Measurements from ENCODE around the gene KY. TPM values are rescaled to one million over a fixed set of nuclear protein-coding genes. Genes with fewer than 3 reads are reported as not detected.

The KY gene
- total RNA-seq, 2 experiments from 2014 or later = not detected

GRCh38 chr3:134652409-134652831, 1.6 kb upstream of the KY start:
- Histone ChIP-seq H3K27ac (ENCODE audit: low read depth in 1 of 2, low read length in 2 of 2) (no peak overlapping the region), H3K27me3 (ENCODE audit: control insufficient read depth in 1 of 2, insufficient read depth in 2 of 2, low read length in 2 of 2) (peaks cover 12 to 18% of the 10 kb centered on the region in 2 experiments), H3K36me3 (ENCODE audit: insufficient read depth, low read length) (no peaks in the 10 kb centered on the region), H3K4me1 (ENCODE audit: insufficient read depth, low read length) (peaks cover 5% of the 10 kb centered on the region), H3K9me3 (ENCODE audit: control insufficient read depth in 1 of 2, insufficient read depth in 1 of 2, low read length in 2 of 2) (peaks cover 0 to 9% of the 10 kb centered on the region in 2 experiments), H3K4me3 (ENCODE audit: low read length) (no peak overlapping the region)
- H3K27ac Mint-ChIP-seq = no peak overlapping the region
- no peaks in the 10 kb centered on the region for H3K36me3 Mint-ChIP-seq (ENCODE audit: low read depth)
- TF ChIP-seq CTCF (IDR thresholded peaks at IDR 0.05) = no peak
- no peaks in the 10 kb centered on the region for H3K9me3 Mint-ChIP-seq
- H3K4me3 Mint-ChIP-seq = no peak overlapping the region
- POLR2A ChIA-PET = no interaction called here
- ATAC-seq (ENCODE audit: poor library complexity) (no peak), DNase-seq (no peak)
- no peaks in the 10 kb centered on the region for H3K4me1 Mint-ChIP-seq (ENCODE audit: low read depth)
- intact Hi-C loops (cut with DNase I, micrococcal nuclease) = no loop called here
- CTCF ChIA-PET = no interaction called here
- H3K27me3 Mint-ChIP-seq = peaks cover 63% of the 10 kb centered on the region

- no peaks in the 10 kb centered on the region for H3K9me3 Mint-ChIP-seq
- no peaks in the 10 kb centered on the region for H3K36me3 ChIP-seq (ENCODE audit: insufficient read depth, low read length)
- H3K36me3 Mint-ChIP-seq (ENCODE audit: low read depth) = no peaks in the 10 kb centered on the region
- no peak overlapping the region for H3K4me3 Mint-ChIP-seq
- H3K4me1 Mint-ChIP-seq (ENCODE audit: low read depth) = no peaks in the 10 kb centered on the region
- no peak for DNase-seq
- POLR2A ChIA-PET = no interaction called here
- TF ChIP-seq CTCF (IDR thresholded peaks at IDR 0.05) = no peak
- H3K27me3 ChIP-seq (ENCODE audit: control insufficient read depth in 1 of 2, insufficient read depth in 2 of 2, low read length in 2 of 2) = peaks cover 12 to 18% of the 10 kb centered on the region in 2 experiments
- peaks cover 0 to 9% of the 10 kb centered on the region in 2 experiments for H3K9me3 ChIP-seq (ENCODE audit: control insufficient read depth in 1 of 2, insufficient read depth in 1 of 2, low read length in 2 of 2)
- peaks cover 61% of the 10 kb centered on the region for H3K27me3 Mint-ChIP-seq
- H3K27ac ChIP-seq (ENCODE audit: low read depth in 1 of 2, low read length in 2 of 2) = no peak overlapping the region
- H3K4me1 ChIP-seq (ENCODE audit: insufficient read depth, low read length) = peaks cover 5% of the 10 kb centered on the region
- no peak overlapping the region for H3K4me3 ChIP-seq (ENCODE audit: low read length)
- CTCF ChIA-PET = no interaction called here
- intact Hi-C loops (cut with DNase I, micrococcal nuclease) = no loop called here
- ATAC-seq (ENCODE audit: poor library complexity) = no peak
- H3K27ac Mint-ChIP-seq = no peak overlapping the region
Observed at GRCh38 chr3:134651347-134652041, 672 bp upstream of the KY start.

GRCh38 chr3:134649106-134649705, 1.6 kb downstream of the KY start:
- H3K4me1 ChIP-seq (ENCODE audit: insufficient read depth, low read length) = peaks cover 5% of the 10 kb centered on the region

More at GRCh38 chr3:134649106-134649705, 1.6 kb downstream of the KY start:
- POLR2A ChIA-PET = no interaction called here
- intact Hi-C loops (cut with DNase I, micrococcal nuclease) = no loop called here
- H3K36me3 ChIP-seq (ENCODE audit: insufficient read depth, low read length) = no peaks in the 10 kb centered on the region
- H3K27ac Mint-ChIP-seq = no peak overlapping the region
- no peak for TF ChIP-seq CTCF (IDR thresholded peaks at IDR 0.05)
- no peaks in the 10 kb centered on the region for H3K36me3 Mint-ChIP-seq (ENCODE audit: low read depth)
- peaks cover 42% of the 10 kb centered on the region for H3K27me3 Mint-ChIP-seq
- no peaks in the 10 kb centered on the region for H3K9me3 Mint-ChIP-seq
- H3K27me3 ChIP-seq (ENCODE audit: control insufficient read depth in 1 of 2, insufficient read depth in 2 of 2, low read length in 2 of 2) = peaks cover 15 to 18% of the 10 kb centered on the region in 2 experiments
- DNase-seq (no peak), ATAC-seq (ENCODE audit: poor library complexity) (no peak)
- no peak overlapping the region for H3K4me3 Mint-ChIP-seq
- no peak overlapping the region for H3K27ac ChIP-seq (ENCODE audit: low read depth in 1 of 2, low read length in 2 of 2)
- CTCF ChIA-PET = no interaction called here
- no peaks in the 10 kb centered on the region for H3K4me1 Mint-ChIP-seq (ENCODE audit: low read depth)
- H3K9me3 ChIP-seq (ENCODE audit: control insufficient read depth in 1 of 2, insufficient read depth in 1 of 2, low read length in 2 of 2) = peaks cover 0 to 9% of the 10 kb centered on the region in 2 experiments
- H3K4me3 ChIP-seq (ENCODE audit: low read length) = no peak overlapping the region

Measured in CD4-positive, alpha-beta T cell (primary cell).